ENCODE results near the gene GSTM2.
"Not testable (repeated sequence)": the region's sequence is repeated elsewhere in the genome, so short reads cannot be mapped to it uniquely, and the experiment has no call there.

Gene GSTM2

GRCh38 chr1:109685399-109685798 is 17.5 kb downstream of the GSTM2 start:
- DNase-seq, result not testable (repeated sequence)

GRCh38 chr1:109685890-109686289 is 18.0 kb downstream of the GSTM2 start:
- not testable (repeated sequence) for DNase-seq

DNA sequence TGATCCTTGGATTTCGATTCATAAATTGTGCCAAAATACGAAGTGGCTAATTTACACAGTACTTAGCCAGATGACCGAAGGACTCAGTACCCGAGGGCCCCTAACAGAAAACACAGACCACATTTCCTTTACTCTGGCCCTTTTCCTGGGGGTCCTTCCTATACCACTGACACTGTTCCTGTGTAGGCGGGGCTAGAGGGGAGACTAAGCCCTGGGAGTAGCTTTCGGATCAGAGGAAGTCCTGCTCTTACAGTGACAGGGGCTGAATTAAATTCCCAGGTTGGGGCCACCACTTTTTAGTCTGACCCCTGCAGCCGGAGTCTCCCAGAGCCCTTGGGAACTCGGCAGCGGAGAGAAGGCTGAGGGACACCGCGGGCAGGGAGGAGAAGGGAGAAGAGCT is 19.3 kb downstream of the GSTM2 start:
- not testable (repeated sequence) for DNase-seq

GRCh38 chr1:109687641-109688499 is 20.0 kb downstream of the GSTM2 start, which contains the start of gene GSTM1:
TSS of gene GSTM1 (plus strand) at chr1:109687817. CDS start at chr1:109687874, 57 bp downstream.
- peak; percentile 66 to 67 for DNase-seq

GRCh38 chr1:109689844-109690405 is 22.1 kb downstream of the GSTM2 start:
- no peak for DNase-seq

DNA sequence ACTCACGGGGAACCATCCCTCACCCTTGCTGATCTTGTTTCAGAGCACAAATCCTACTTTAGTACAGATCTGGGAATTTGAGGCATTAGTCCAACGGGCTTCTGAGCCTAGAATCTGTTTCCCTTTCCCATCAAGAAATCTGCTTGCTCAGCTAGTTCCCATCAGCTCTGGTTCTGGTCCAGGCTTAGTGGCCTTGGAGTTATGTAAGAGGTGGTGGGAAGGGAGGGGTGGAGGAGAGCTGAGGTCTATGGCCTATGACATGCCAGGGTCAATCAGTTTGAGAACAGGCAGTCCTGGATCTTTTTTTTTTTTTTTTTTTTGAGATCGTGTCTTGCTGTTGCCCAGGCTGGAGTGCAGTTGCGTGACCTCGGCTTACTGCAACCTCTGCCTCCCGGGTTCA is 23.9 kb downstream of the GSTM2 start:
- DNase-seq, result no peak

DNA sequence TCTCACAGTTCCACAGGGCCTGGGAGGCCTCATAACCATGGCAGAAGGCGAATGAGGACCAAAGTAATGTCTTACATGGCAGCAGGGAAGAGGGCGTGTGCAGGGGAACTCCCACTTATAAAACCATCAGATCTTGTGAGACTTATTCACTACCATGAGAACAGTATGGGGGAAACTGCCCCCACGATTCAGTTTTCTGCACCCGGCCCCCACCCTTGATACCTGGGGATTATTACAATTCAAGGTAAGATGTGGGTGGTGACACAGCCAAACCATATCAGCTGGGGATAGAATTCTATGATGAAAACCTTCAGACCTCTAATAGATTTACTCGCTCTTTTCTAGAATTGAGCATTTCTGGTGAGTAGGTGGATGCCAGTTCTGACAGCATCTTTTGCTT is 26.5 kb downstream of the GSTM2 start:
- DNase-seq, result not testable (repeated sequence)

DNA sequence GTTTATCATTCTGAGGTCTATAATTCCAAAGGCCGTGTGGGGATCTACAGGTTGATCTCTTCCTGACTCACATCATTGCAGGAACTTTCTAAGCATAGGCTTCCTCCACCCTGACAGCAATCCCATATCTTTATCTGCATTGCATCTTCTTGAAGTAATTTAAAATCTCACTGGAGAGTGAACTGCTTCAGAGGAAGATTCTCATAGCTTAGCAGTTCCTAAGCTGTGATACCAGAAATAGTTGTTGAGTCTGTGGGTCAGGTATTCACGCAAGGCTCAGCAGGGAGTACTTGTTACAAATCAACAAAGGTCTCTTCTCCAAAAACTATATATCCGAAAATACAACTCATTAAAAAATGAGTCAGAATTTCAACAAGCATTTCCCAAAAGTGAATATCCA is 27.3 kb downstream of the GSTM2 start:
- not testable (repeated sequence) for DNase-seq

- no peak for DNase-seq
Observed at GRCh38 chr1:109697066-109697465, 29.2 kb downstream of the GSTM2 start.

- not testable (repeated sequence) for DNase-seq
Observed at GRCh38 chr1:109697861-109698260, 30.0 kb downstream of the GSTM2 start.

GRCh38 chr1:109702940-109703339 is 35.1 kb downstream of the GSTM2 start:
- not testable (repeated sequence) for DNase-seq

- DNase-seq, result no peak
Observed at GRCh38 chr1:109704173-109704572, 36.3 kb downstream of the GSTM2 start.

GRCh38 chr1:109705411-109705810 is 37.6 kb downstream of the GSTM2 start:
- DNase-seq, result no peak

DNA sequence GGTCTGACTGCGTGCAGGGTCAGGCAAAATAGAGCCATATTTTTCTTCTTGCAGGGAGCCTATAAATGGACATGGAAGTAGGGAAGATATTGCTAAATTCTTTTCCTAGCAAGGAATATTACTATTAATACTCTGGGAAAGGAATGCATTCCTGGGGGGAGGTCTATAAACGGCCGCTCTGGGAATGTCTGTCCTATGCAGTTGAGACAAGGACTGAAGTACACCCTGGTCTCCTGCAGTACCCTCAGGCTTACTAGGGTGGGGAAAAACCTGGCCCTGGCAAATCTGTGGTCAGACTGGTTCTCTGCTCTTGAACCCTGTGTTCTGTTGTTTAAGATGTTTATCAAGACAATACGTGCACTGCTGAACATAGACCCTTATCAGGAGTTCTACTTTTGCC is 41.1 kb downstream of the GSTM2 start:
- DNase-seq, result not testable (repeated sequence)

DNA sequence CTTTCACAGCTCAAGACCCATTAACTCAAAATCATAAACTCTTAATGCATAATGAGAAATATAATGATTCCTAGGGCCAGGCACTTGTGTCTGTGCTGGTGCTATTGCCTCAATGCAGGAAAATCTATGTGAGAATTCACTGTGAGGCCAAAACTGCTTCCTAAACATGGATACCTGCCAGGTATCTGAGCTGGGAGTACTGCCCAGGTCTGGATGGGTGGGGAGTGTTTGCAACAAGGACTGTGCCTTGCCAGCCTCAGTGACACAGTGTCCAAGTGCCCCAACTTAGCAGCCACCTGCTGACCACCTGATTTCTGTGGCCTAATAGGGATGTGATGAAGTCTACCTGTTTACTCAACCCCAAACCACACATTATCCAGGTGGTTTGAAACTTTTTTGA is 42.0 kb downstream of the GSTM2 start:
- not testable (repeated sequence) for DNase-seq

DNA sequence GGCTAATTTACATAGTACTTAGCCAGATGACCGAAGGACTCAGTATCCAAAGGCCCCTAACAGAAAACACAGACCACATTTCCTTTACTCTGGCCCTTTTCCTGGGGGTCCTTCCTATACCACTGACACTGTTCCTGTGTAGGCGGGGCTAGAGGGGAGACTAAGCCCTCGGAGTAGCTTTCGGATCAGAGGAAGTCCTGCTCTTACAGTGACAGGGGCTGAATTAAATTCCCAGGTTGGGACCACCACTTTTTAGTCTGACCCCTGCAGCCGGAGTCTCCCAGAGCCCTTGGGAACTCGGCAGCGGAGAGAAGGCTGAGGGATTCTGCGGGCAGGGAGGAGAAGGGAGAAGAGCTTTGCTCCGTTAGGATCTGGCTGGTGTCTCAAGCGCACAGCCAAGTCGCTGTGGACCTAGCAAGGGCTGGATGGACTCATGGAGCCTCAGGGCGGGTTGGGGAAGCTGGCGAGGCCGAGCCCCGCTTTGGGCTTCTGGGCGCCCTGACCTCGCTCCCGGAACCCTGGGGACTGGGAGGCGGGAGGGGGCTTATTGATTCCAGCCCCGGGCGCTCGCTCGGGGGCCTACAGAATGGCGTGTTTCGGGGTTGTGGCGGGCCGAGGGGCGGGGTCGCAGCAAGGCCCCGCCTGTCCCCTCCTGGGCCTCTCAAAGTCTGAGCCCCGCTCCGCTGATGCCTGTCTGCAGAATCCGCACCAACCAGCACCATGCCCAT is 43.9 kb downstream of the GSTM2 start, which contains the start of gene GSTM5:
Gene GSTM5 (plus strand): TSS at position 659 of the 728 bp plus-strand sequence. CDS start 62 bp downstream, at position 721.
- DNase-seq, result not testable (repeated sequence)

DNA sequence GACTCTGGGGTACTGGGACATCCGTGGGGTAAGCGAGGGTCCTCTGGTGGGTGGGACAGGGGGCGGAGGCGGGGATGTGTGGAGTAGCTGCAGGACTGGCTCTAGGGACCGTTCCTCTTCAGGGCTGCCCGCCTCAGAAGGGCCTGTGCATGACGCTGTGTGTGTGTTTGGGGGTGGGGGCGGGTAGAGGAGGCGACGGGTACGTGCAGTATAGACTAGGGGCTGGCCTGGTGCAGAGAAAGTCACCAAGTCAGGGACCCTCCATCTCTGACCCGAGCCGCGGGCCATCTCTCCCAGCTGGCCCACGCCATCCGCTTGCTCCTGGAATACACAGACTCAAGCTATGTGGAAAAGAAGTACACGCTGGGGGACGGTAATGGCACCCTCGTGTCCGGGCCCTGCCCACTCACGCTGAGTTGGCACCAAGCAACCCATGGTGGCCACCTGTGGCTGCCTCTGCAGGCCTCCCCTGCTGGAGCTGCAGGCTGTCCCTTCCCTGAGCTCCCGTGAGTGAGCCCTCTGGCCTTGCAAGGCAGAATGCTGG is 44.5 kb downstream of the GSTM2 start:
- DNase-seq, result no peak

- no peak for DNase-seq
Observed at GRCh38 chr1:109713636-109714035, 45.8 kb downstream of the GSTM2 start.

DNA sequence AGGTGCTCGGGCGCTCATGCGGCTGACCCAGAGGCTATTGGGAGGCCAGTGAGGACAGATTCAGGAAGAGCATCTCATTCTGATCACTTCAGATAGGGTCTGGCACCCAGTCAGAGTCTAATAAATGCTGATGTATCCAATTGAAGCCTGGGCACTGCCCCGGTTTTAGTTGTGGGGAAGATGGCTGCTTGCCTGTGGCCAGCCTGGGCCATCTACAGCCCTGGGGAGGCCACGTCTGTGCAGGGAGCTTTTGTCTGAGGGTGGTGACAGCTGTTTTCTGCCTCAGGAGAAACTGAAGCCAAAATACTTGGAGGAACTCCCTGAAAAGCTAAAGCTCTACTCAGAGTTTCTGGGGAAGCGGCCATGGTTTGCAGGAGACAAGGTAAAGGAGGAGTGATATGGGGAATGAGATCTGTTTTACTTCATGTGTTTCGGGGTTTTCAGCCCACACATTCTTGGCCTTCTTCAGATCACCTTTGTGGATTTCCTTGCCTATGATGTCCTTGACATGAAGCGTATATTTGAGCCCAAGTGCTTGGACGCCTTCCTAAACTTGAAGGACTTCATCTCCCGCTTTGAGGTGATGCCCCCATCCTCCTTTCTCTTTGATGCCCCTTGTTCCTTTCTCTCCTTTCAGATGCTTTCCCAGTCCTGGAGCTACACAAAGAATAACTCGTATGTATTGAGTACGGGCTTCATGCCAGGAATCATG is 47.0 kb downstream of the GSTM2 start:
- no peak for DNase-seq

DNA sequence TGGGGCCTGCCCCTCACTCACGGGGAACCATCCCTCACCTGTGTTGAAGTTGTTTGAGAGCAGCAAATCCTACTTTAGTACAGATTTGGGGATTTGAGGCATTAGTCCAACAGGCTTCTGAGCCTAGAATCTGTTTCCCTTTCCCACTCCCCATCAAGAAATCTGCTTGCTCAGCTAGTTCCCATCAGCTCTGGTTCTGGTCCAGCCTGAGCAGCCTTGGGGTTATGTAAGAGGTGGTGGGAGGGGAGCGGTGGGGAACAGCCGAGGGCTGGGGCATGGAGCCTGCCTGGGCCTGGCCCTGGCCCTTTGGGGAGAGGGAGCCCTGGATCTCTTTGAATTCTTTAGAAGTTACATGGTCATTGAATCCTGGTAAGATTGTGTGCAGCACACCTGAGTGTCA is 48.3 kb downstream of the GSTM2 start:
- no peak for DNase-seq

DNA sequence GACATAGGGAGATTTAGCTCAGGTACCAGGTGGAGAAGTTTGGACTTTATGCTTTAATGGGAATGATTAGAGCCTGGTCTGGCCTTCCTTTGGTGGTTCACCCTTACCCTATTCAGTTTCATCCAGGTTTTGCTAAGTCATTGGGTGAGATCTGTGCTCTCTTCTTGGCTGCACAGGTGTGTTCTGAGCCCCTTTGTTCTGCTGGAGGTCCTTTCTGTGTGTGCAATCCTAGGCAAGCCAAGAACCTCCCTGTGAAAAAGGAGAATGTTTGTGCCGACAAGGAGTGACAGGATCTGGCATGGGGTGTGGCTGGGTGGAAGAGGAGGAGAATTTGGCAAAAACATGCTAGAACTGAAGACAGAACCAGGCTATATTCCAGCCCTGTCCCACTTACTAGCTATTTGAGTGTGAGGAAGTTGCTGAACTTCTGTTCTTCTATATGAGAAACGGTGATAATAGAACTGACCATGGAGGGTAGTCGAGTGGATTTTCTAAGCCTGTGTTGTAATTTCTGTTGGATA is 48.8 kb downstream of the GSTM2 start:
- no peak for DNase-seq

GRCh38 chr1:109717729-109718128 is 49.9 kb downstream of the GSTM2 start:
- no peak for DNase-seq

Data from activated CD4-positive, alpha-beta T cell treated with anti-CD3 and anti-CD28 coated beads, Interleukin-2, amount 50 U/mL, for 4 hours (primary cell).